Upper lobe of right lung (tissue), 1 donor: ENCODE results near the gene LCT. TPM values are rescaled to one million over a fixed set of nuclear protein-coding genes. Genes with fewer than 3 reads are reported as not detected.
A peak's percentile ranks its signal among the peaks of the same experiment; 100 is the strongest.

Experiments
- ATAC-seq: fragments of 200-7000 bp; cut with Tn5 transposase; one replicate; pipeline ENCODE4 v1.9.1; 2020; ENCODE audit warnings: mild to moderate bottlenecking, moderate library complexity
- DNase-seq: peaks from one replicate; pipeline ENCODE4 v3.0.0-alpha.2; 2020
- H3K27ac ChIP-seq: fragments of 200-600 bp; one replicate; pipeline ENCODE4 v1.8.0; 2022
- H3K27me3 ChIP-seq: fragments of 200-600 bp; one replicate; pipeline ENCODE4 v1.8.0; 2022; ENCODE audit warnings: mild to moderate bottlenecking
- H3K36me3 ChIP-seq: fragments of 200-600 bp; one replicate; pipeline ENCODE4 v1.8.0; 2022
- H3K4me1 ChIP-seq: fragments of 200-600 bp; one replicate; pipeline ENCODE4 v1.8.0; 2022
- H3K4me3 ChIP-seq: fragments of 200-600 bp; one replicate; pipeline ENCODE4 v1.8.0; 2022; ENCODE audit warnings: mild to moderate bottlenecking
- H3K9me3 ChIP-seq: fragments of 200-600 bp; one replicate; pipeline ENCODE4 v1.8.0; 2022
- CTCF ChIP-seq: fragments of 200-600 bp; IDR thresholded peaks from one replicate; pipeline ENCODE4 v1.8.0; 2022; ENCODE audit warnings: antibody characterized with exemption
- intact Hi-C: fragments of 100-400 bp; cut with DNase I; formaldehyde crosslinking; loops from one replicate; pipeline ENCODE4 v1.11.0; 2022
- total RNA-seq: library from RNA; stranded (reverse); fragmentation: NEBNext Ultra II Directional; extraction: Animal tissue kit (Norgen Biotek cat#: 25700); gene quantifications from one replicate; pipeline ENCODE4 v1.2.1, GENCODE V29; 2021
- donor health status: DM: no; HTN: yes; CAD: no; lungs with severe emphysema.

The LCT gene
- total RNA-seq, 1 donor from 2014 or later, result not detected

- H3K4me1 ChIP-seq, result no peaks in the 10 kb centered on the region
- no peak overlapping the region for H3K27ac ChIP-seq
- no peak for TF ChIP-seq CTCF
- DNase-seq (no peak), ATAC-seq (no peak)
- no peak overlapping the region for H3K4me3 ChIP-seq
- H3K36me3 ChIP-seq, result no peaks in the 10 kb centered on the region
- no peaks in the 10 kb centered on the region for H3K27me3 ChIP-seq
- intact Hi-C loops, result no loop called here
- H3K9me3 ChIP-seq, result no peaks in the 10 kb centered on the region
These were observed 44.4 kb downstream of the LCT start for GRCh38 chr2:135792401-135793150.

- no peak for TF ChIP-seq CTCF
- Histone ChIP-seq H3K36me3 (no peaks in the 10 kb centered on the region), H3K27me3 (no peaks in the 10 kb centered on the region), H3K27ac (no peak overlapping the region), H3K4me1 (no peaks in the 10 kb centered on the region), H3K4me3 (no peak overlapping the region), H3K9me3 (no peaks in the 10 kb centered on the region)
- DNase-seq (no peak), ATAC-seq (no peak)
- intact Hi-C loops, result no loop called here
These were observed 45.4 kb downstream of the LCT start for GRCh38 chr2:135791418-135792190.

- no peak overlapping the region for H3K27ac ChIP-seq
- no peak for DNase-seq
- no peaks in the 10 kb centered on the region for H3K4me1 ChIP-seq
- TF ChIP-seq CTCF, result no peak
- H3K9me3 ChIP-seq, result no peaks in the 10 kb centered on the region
- H3K27me3 ChIP-seq, result no peaks in the 10 kb centered on the region
- peaks cover 7% of the 10 kb centered on the region for H3K36me3 ChIP-seq
- ATAC-seq, result no peak
- intact Hi-C loops, result no loop called here
- no peak overlapping the region for H3K4me3 ChIP-seq
These were observed 46.6 kb downstream of the LCT start for GRCh38 chr2:135790423-135790822.

- ATAC-seq (no peak), DNase-seq (no peak)
- Histone ChIP-seq H3K4me3 (no peak overlapping the region), H3K9me3 (no peaks in the 10 kb centered on the region), H3K27ac (no peak overlapping the region), H3K4me1 (no peaks in the 10 kb centered on the region), H3K27me3 (no peaks in the 10 kb centered on the region), H3K36me3 (peaks cover 43% of the 10 kb centered on the region)
- intact Hi-C loops, result no loop called here
- no peak for TF ChIP-seq CTCF
These were observed 50.2 kb downstream of the LCT start for GRCh38 chr2:135786823-135787222.

GRCh38 chr2:135785032-135785431 lies 52.0 kb downstream of the LCT start:
- intact Hi-C loops, result no loop called here
- no peaks in the 10 kb centered on the region for H3K9me3 ChIP-seq
- TF ChIP-seq CTCF, result peak; percentile 17

More at GRCh38 chr2:135785032-135785431, 52.0 kb downstream of the LCT start:
- Histone ChIP-seq H3K27me3 (no peaks in the 10 kb centered on the region), H3K36me3 (peaks cover 61% of the 10 kb centered on the region), H3K4me3 (no peak overlapping the region), H3K27ac (no peak overlapping the region), H3K4me1 (no peaks in the 10 kb centered on the region)
- no peak for DNase-seq
- no peak for ATAC-seq
